GM23248 (cell line): Measurements from ENCODE around the gene HHIPL1.

Experiments used
- EZH2 ChIP-seq: fragments of 200-600 bp; sonication (generic); IDR thresholded peaks from 2 replicates; pipeline ENCODE4 v1.6.1; 2018; ENCODE audit warnings: antibody characterized with exemption, mild to moderate bottlenecking; ENCODE audit not compliant: insufficient read depth, poor library complexity, severe bottlenecking
- EZH2phosphoT487 ChIP-seq: fragments of 200-600 bp; sonication (generic); IDR thresholded peaks from 2 replicates; pipeline ENCODE4 v1.6.1; 2018; ENCODE audit warnings: antibody characterized with exemption, moderate library complexity, mild to moderate bottlenecking, low read depth; ENCODE audit not compliant: insufficient read depth

DNA sequence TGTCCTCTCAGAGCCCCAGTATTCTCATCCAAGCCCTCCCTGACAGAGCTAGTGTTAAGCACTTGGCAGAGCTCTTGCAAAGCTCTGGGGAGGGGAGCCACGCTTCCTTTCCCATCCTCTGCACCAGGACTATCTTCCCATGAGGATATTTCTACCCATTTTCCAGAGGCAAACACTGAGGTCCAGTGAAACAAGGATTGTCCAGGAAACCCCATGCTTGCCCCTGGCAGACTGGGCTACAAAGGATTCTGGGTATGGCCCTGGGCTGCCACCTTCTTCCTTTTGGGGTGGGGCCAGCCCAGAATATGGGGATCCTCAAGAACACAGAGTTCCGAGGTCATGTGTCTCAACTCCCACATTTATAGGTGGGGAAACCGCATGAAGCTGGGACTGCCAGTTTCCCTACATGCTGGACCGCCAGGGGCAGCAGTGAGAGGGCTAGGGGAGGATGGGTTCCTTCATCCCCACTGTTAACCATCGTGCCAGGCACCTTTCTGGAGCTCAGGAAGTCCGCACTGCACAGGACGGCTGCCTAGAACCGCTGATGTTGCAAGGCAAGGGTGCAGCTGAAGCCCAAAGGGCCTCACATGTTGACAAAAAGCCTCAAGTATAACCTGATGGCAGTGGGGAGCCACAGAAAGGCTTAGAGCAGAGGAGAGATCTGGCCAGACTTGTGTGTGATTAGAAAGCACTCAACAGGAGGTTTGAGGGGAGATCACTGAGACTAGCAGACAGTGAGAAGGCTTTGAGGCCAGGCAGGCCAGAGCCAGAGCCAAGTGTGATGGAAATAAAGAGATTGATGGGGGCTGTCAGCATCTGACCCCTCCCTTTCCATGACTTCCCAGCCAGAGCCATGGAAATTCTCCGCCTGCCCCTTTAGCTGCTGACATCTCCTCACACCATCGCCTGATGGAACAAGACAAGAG, 35.4 kb upstream of the HHIPL1 start:
- TF ChIP-seq EZH2 (no peak), EZH2phosphoT487 (no peak)
